Hepatocyte (in vitro differentiated cells): ENCODE measurements around the gene MRPL36. TPM values are rescaled to one million over a fixed set of nuclear protein-coding genes. Genes with fewer than 3 reads are reported as not detected.

Source experiments
- DNase-seq: peaks from one replicate; pipeline ENCODE4 v3.0.0-alpha.2; 2016; ENCODE audit warnings: low spot score
- H2AFZ ChIP-seq: fragments of 200-600 bp; sonication (generic); 2 replicates; pipeline ENCODE4 v1.6.0; 2016; ENCODE audit warnings: antibody characterized with exemption, mild to moderate bottlenecking
- H3K27ac ChIP-seq: fragments of 200-600 bp; sonication (generic); 2 replicates; pipeline ENCODE4 v1.5.1; 2016; ENCODE audit warnings: mild to moderate bottlenecking
- H3K27me3 ChIP-seq: fragments of 200-600 bp; sonication (generic); 2 replicates; pipeline ENCODE4 v1.6.1; 2016
- H3K36me3 ChIP-seq: fragments of 200-600 bp; sonication (generic); replicated peaks from 2 replicates; pipeline ENCODE4 v1.5.1; 2016; ENCODE audit warnings: low read depth; ENCODE audit not compliant: insufficient read depth
- H3K4me1 ChIP-seq: fragments of 200-600 bp; sonication (generic); 2 replicates; pipeline ENCODE4 v1.5.1; 2016; ENCODE audit warnings: mild to moderate bottlenecking, moderate library complexity; ENCODE audit not compliant: insufficient read depth
- H3K4me2 ChIP-seq: fragments of 200-600 bp; sonication (generic); 2 replicates; pipeline ENCODE4 v1.6.0; 2016
- H3K4me3 ChIP-seq: fragments of 200-600 bp; sonication (generic); 2 replicates; pipeline ENCODE4 v1.5.1; 2016; ENCODE audit warnings: mild to moderate bottlenecking
- H3K79me2 ChIP-seq: fragments of 200-600 bp; sonication (generic); 2 replicates; pipeline ENCODE4 v1.6.0; 2017; ENCODE audit warnings: mild to moderate bottlenecking
- H3K9me2 ChIP-seq: fragments of 200-600 bp; sonication (generic); replicated peaks from 2 replicates; pipeline ENCODE4 v1.6.0; 2017; ENCODE audit warnings: mild to moderate bottlenecking; ENCODE audit not compliant: insufficient read depth
- H3K9me3 ChIP-seq: fragments of 200-600 bp; sonication (generic); 2 replicates; pipeline ENCODE4 v1.5.1; 2016; ENCODE audit warnings: low read depth, mild to moderate bottlenecking
- H4K20me1 ChIP-seq: fragments of 200-600 bp; sonication (generic); 2 replicates; pipeline ENCODE4 v1.6.0; 2016; ENCODE audit warnings: mild to moderate bottlenecking; ENCODE audit not compliant: insufficient read depth, poor library complexity, severe bottlenecking
- EZH2 ChIP-seq: fragments of 200-600 bp; sonication (generic); IDR thresholded peaks from 2 replicates; pipeline ENCODE4 v1.6.1; 2016; ENCODE audit warnings: antibody characterized with exemption, mild to moderate bottlenecking, borderline replicate concordance
- EZH2phosphoT487 ChIP-seq: fragments of 200-600 bp; sonication (generic); IDR thresholded peaks from one replicate; pipeline ENCODE4 v1.6.1; 2018; ENCODE audit warnings: antibody characterized with exemption, mild to moderate bottlenecking, low read depth, moderate library complexity; ENCODE audit not compliant: unreplicated experiment, severe bottlenecking
- WGBS: methylation state at CpG from one replicate; pipeline ENCODE4 v1.1.6; 2016; ENCODE audit warnings: low lambda C conversion rate; ENCODE audit errors: missing lambda C conversion rate; 5-methylcytosine and 5-hydroxymethylcytosine counted together
- polyA plus RNA-seq: library from polyadenylated mRNA; unstranded; fragments of >200 nt; fragmentation: Nextera tagmentation; extraction: Ambion mirVana; gene quantifications from 2 replicates; pipeline ENCODE4 v1.2.1, GENCODE V29; 2016
- total RNA-seq: library from RNA; depleted of rRNA; stranded (reverse); fragments of >200 nt; gene quantifications from 2 replicates; pipeline ENCODE4 v1.2.3, GENCODE V29; 2014
- TF ChIP-seq, protein P1 (sequence below): fragments of 200-600 bp; sonication (generic); IDR thresholded peaks from 2 replicates; pipeline ENCODE4 v1.5.1; 2016; ENCODE audit warnings: antibody characterized with exemption, mild to moderate bottlenecking; ENCODE audit not compliant: poor library complexity

Gene MRPL36
- total and polyA plus RNA-seq, 2 experiments from 2014 or later: 25.6 to 107 TPM

DNA sequence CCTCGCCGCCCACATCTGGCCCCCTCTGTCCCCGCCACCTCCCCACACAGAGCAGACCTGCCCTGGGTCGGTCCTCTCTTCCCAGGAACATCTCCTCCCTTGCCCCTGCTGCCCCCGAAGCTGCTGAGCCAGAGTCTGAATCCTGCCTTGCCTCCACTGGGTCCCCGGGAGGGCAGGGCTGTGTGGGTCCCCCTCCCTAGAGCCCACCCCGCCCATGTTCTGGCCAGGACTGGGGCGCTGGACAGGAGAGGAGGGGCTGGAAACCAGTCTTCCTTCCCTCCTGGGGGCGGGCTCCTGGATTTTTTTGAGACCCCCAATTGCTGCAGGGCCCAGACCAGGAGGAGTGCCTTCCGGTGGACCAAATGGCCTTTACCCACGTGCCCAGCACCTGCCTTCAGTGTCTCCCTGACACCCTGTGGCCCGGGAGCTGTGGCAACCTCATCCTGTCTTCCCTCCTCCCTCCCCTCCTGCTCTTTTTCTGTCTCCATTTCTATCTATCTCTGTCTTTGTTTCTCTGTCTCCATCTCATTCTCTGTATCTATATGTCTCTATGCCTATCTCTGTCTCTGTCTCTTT is 12.1 kb downstream of the MRPL36 start:
- H3K27ac ChIP-seq: no peak overlapping the region
- no peaks in the 10 kb centered on the region for H3K9me2 ChIP-seq
- no peaks in the 10 kb centered on the region for H4K20me1 ChIP-seq
- H3K9me3 ChIP-seq: no peaks in the 10 kb centered on the region
- H2AFZ ChIP-seq: no peak overlapping the region
- no peaks in the 10 kb centered on the region for H3K4me1 ChIP-seq
- no peak for DNase-seq
- H3K79me2 ChIP-seq: no peaks in the 10 kb centered on the region
- H3K4me2 ChIP-seq: no peak overlapping the region
- no peaks in the 10 kb centered on the region for H3K27me3 ChIP-seq
- H3K36me3 ChIP-seq: no peaks in the 10 kb centered on the region
- H3K4me3 ChIP-seq: no peak overlapping the region
- TF ChIP-seq, protein P1, sequence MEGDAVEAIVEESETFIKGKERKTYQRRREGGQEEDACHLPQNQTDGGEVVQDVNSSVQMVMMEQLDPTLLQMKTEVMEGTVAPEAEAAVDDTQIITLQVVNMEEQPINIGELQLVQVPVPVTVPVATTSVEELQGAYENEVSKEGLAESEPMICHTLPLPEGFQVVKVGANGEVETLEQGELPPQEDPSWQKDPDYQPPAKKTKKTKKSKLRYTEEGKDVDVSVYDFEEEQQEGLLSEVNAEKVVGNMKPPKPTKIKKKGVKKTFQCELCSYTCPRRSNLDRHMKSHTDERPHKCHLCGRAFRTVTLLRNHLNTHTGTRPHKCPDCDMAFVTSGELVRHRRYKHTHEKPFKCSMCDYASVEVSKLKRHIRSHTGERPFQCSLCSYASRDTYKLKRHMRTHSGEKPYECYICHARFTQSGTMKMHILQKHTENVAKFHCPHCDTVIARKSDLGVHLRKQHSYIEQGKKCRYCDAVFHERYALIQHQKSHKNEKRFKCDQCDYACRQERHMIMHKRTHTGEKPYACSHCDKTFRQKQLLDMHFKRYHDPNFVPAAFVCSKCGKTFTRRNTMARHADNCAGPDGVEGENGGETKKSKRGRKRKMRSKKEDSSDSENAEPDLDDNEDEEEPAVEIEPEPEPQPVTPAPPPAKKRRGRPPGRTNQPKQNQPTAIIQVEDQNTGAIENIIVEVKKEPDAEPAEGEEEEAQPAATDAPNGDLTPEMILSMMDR: no peak
- TF ChIP-seq EZH2 (no peak), EZH2phosphoT487 (no peak)
- WGBS: 91% methylated on average over 12 of the region's 12 CpGs

DNA sequence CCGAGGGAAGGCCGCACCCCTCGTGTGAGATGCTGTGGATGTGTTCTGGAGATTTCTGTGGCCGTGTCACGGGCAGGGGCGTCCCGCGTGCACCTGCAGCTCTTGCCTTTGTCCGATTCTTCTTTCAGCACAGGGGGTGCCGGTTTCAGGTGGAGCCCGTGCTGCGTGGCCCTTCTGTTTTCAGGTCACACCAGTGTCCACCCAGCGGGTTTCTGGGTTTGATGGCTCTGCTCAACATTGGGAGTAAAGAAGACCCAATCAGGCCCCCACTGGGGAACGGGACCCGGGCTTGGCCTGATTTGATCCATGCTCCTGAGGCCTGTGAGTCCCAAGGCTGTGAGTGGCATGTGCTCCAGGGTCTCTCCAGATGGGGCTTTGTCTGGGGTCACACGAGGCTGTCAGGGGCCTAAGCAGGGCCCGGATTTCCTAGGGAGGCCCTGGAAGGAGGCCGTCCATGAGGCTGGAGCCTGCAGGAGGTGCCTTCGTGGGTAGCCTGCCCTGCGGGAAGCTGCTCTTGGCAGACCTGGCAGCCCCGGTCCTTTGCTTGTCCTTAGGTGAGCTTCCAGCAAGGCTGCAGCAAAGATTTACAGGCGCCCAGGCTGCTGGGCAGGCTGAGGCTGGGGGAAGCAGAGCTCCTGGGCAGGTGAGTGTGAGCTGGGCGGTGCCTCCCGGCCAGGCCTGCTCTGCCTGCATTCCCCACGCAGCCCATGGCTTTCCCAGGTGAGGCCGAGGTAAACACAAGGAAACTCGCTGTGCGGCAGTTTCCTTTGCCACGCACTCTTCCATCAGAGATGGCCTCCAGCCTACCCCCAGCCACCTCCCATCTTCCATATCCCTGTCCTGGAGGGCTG is 12.8 kb downstream of the MRPL36 start:
- H3K4me3 ChIP-seq: no peak overlapping the region
- TF ChIP-seq, protein P1: no peak
- no peak for TF ChIP-seq EZH2
- no peak for TF ChIP-seq EZH2phosphoT487
- no peaks in the 10 kb centered on the region for H3K79me2 ChIP-seq
- H4K20me1 ChIP-seq: no peaks in the 10 kb centered on the region
- no peak overlapping the region for H2AFZ ChIP-seq
- H3K27ac ChIP-seq: no peak overlapping the region
- H3K27me3 ChIP-seq: no peaks in the 10 kb centered on the region
- H3K9me2 ChIP-seq: no peaks in the 10 kb centered on the region
- H3K36me3 ChIP-seq: no peaks in the 10 kb centered on the region
- H3K4me1 ChIP-seq: no peaks in the 10 kb centered on the region
- H3K4me2 ChIP-seq: no peak overlapping the region
- DNase-seq: no peak
- WGBS: 85% methylated on average over 29 of the region's 29 CpGs
- no peaks in the 10 kb centered on the region for H3K9me3 ChIP-seq

DNA sequence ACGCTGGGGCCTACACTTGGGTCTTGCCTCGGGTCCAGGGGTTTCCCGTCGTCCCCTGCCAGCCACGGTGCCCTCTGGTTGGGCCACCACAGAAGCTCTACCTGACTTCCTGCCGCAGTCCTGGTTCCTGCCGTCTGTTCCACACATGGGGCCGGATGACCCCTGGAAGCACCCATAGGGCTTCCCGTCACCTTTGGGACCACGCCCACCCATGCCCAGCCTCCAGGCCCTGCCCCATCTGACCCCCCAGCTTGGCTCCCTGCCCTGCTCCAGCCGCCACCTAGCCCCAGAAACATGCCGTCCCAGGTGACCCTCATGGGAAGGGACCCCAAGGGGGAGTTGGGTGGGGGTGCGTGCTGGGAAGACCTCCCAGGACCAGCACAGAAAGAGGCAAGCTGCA is 13.7 kb downstream of the MRPL36 start:
- H3K36me3 ChIP-seq: no peaks in the 10 kb centered on the region
- no peaks in the 10 kb centered on the region for H3K79me2 ChIP-seq
- H2AFZ ChIP-seq: no peak overlapping the region
- DNase-seq: no peak
- no peaks in the 10 kb centered on the region for H4K20me1 ChIP-seq
- H3K4me3 ChIP-seq: no peak overlapping the region
- no peaks in the 10 kb centered on the region for H3K9me2 ChIP-seq
- H3K4me2 ChIP-seq: no peak overlapping the region
- TF ChIP-seq EZH2 (no peak), EZH2phosphoT487 (no peak)
- TF ChIP-seq, protein P1: no peak
- 91% methylated on average over 10 of the region's 13 CpGs for WGBS
- no peak overlapping the region for H3K27ac ChIP-seq
- H3K4me1 ChIP-seq: no peaks in the 10 kb centered on the region
- H3K9me3 ChIP-seq: no peaks in the 10 kb centered on the region
- H3K27me3 ChIP-seq: no peaks in the 10 kb centered on the region
